Testis (tissue), 3 donors: ENCODE measurements around the gene BRD3OS. TPM values are rescaled to one million over a fixed set of nuclear protein-coding genes. Genes with fewer than 3 reads are reported as not detected.
"Not testable (repeated sequence)": the region's sequence is repeated elsewhere in the genome, so short reads cannot be mapped to it uniquely, and the experiment has no call there.

ENCODE experiments used
- DNase-seq: peaks from one replicate; pipeline ENCODE4 v3.0.0-alpha.2; 2019
- H3K27ac ChIP-seq, 2 donors: fragments of 200-600 bp; sonication (generic); one replicate each; pipeline ENCODE4 v1.5.1; 2019
- H3K27me3 ChIP-seq: fragments of 200-600 bp; sonication (generic); one replicate; pipeline ENCODE4 v1.5.1; 2019
- H3K36me3 ChIP-seq: fragments of 200-600 bp; sonication (generic); one replicate; pipeline ENCODE4 v1.5.1; 2017; ENCODE audit warnings: low read depth; ENCODE audit errors: missing control alignments
- H3K4me1 ChIP-seq: fragments of 200-600 bp; sonication (generic); one replicate; pipeline ENCODE4 v1.5.1; 2019
- H3K4me3 ChIP-seq, 2 donors: fragments of 200-600 bp; sonication (generic); one replicate each; pipeline ENCODE4 v1.5.1; 2017 to 2019
- H3K9me3 ChIP-seq: fragments of 200-600 bp; sonication (generic); one replicate; pipeline ENCODE4 v1.5.1; 2017
- POLR2A ChIP-seq: fragments of 450-650 bp; IDR thresholded peaks from one replicate; pipeline ENCODE4 v1.6.1; 2017; ENCODE audit warnings: antibody characterized with exemption, mild to moderate bottlenecking, moderate library complexity
- WGBS, 2 donors: methylation state at CpG; one replicate each; pipeline ENCODE4 v1.1.5; 2018; 5-methylcytosine and 5-hydroxymethylcytosine counted together
- intact Hi-C: fragments of 100-400 bp; cut with DNase I; formaldehyde crosslinking; loops from one replicate; pipeline ENCODE4 v1.15.1; 2023; ENCODE audit warnings: low total_unique reads
- polyA plus RNA-seq: library from polyadenylated mRNA; stranded (reverse); fragments of 350-450 nt; fragmentation: Illumina TruSeq; extraction: RNeasy Lipid Tissue Mini Kit (QIAGEN cat#74804); gene quantifications from one replicate; pipeline ENCODE4 v1.2.3, GENCODE V29; 2014; ENCODE audit warnings: low read depth, low replicate concordance; ENCODE audit not compliant: insufficient read depth
- total RNA-seq, 2 donors: library from RNA; depleted of rRNA; stranded (reverse); fragments of >200 nt; gene quantifications; one replicate each; pipeline ENCODE4 v1.2.3, GENCODE V29; 2016
- TF ChIP-seq, protein P1 (sequence below), 3 experiments: fragments of 450-650 bp in 2 of 3; fragments of 200-600 bp in 1 of 3; sonication (generic) in 1 of 3; IDR thresholded peaks; one replicate each; pipeline ENCODE4 v1.5.1; 2016 to 2019; ENCODE audit warnings: antibody characterized with exemption in 3 of 3, mild to moderate bottlenecking in 2 of 3, moderate library complexity in 1 of 3

The BRD3OS gene
- total and polyA plus RNA-seq, 3 donors from 2014 or later = 18.9 to 29.5 (median 19.0) TPM

GRCh38 chr9:134073500-134073899 lies 48.2 kb downstream of the BRD3OS start:
- 60 to 65% methylated on average over 6 of the region's 6 CpGs for WGBS, 2 donors
- Histone ChIP-seq H3K9me3 (no peaks in the 10 kb centered on the region), H3K4me3 (no peak overlapping the region), H3K36me3 (no peaks in the 10 kb centered on the region), H3K27ac (no peak overlapping the region), H3K27me3 (no peaks in the 10 kb centered on the region), H3K4me1 (no peaks in the 10 kb centered on the region)
- no peak for DNase-seq
- intact Hi-C loops = no loop called here
- TF ChIP-seq POLR2A = no peak
- TF ChIP-seq, protein P1, sequence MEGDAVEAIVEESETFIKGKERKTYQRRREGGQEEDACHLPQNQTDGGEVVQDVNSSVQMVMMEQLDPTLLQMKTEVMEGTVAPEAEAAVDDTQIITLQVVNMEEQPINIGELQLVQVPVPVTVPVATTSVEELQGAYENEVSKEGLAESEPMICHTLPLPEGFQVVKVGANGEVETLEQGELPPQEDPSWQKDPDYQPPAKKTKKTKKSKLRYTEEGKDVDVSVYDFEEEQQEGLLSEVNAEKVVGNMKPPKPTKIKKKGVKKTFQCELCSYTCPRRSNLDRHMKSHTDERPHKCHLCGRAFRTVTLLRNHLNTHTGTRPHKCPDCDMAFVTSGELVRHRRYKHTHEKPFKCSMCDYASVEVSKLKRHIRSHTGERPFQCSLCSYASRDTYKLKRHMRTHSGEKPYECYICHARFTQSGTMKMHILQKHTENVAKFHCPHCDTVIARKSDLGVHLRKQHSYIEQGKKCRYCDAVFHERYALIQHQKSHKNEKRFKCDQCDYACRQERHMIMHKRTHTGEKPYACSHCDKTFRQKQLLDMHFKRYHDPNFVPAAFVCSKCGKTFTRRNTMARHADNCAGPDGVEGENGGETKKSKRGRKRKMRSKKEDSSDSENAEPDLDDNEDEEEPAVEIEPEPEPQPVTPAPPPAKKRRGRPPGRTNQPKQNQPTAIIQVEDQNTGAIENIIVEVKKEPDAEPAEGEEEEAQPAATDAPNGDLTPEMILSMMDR (IDR thresholded peaks at IDR 0.05) = no peak

GRCh38 chr9:134075689-134076088 lies 50.4 kb downstream of the BRD3OS start:
- H3K36me3 ChIP-seq, H3K4me1 ChIP-seq, H3K27ac ChIP-seq, H3K4me3 ChIP-seq, H3K27me3 ChIP-seq, DNase-seq, H3K9me3 ChIP-seq, intact Hi-C loops: not testable (repeated sequence)
- 78 to 90% methylated on average over 2 to 29 of the region's 31 CpGs for WGBS, 2 donors

- 50 to 55% methylated on average over 1 of the region's 1 CpG for whole genome bisulfite sequencing, 2 donors
- no peak for DNase-seq
- intact Hi-C loops = no loop called here
- H3K4me3 ChIP-seq = no peak overlapping the region
- H3K36me3 ChIP-seq = no peaks in the 10 kb centered on the region
- no peaks in the 10 kb centered on the region for H3K9me3 ChIP-seq
- TF ChIP-seq, protein P1 (IDR thresholded peaks at IDR 0.05) = no peak
- TF ChIP-seq POLR2A = no peak
- no peaks in the 10 kb centered on the region for H3K4me1 ChIP-seq
- no peak overlapping the region for H3K27ac ChIP-seq
- H3K27me3 ChIP-seq = no peaks in the 10 kb centered on the region
Observed at GRCh38 chr9:134076644-134077043, 51.4 kb downstream of the BRD3OS start.

Other genes starting within 250 kb of the BRD3OS start
- 10 to 100 TPM; 12.2 to 14.1 TPM for gene VAV2, start 33.2 kb upstream of the BRD3OS start, total RNA-seq
- gene VAV2, start 33.2 kb upstream of the BRD3OS start, polyA plus RNA-seq = 11.0 TPM
- 10 to 100 TPM; 44.3 to 64.5 TPM for gene BRD3, start 42.5 kb downstream of the BRD3OS start, total RNA-seq
- 30.2 TPM for gene BRD3, start 42.5 kb downstream of the BRD3OS start, polyA plus RNA-seq
- gene WDR5, start 110.6 kb downstream of the BRD3OS start, total RNA-seq = 10 to 100 TPM; 52.4 to 54.9 TPM
- 91.4 TPM for gene WDR5, start 110.6 kb downstream of the BRD3OS start, polyA plus RNA-seq
- not detected for gene RNU6ATAC, start 139.1 kb downstream of the BRD3OS start, total RNA-seq
- not detected for gene RNU6ATAC, start 139.1 kb downstream of the BRD3OS start, polyA plus RNA-seq